DMS79 treated with DMSO at 0.1 percent for 48 hours (cell line): ENCODE results near the gene STXBP6.

ENCODE experiments used
- DNase-seq: peaks from one replicate; lab custom pipeline; 2025; lab: John Stamatoyannopoulos, UW

Gene STXBP6

DNA sequence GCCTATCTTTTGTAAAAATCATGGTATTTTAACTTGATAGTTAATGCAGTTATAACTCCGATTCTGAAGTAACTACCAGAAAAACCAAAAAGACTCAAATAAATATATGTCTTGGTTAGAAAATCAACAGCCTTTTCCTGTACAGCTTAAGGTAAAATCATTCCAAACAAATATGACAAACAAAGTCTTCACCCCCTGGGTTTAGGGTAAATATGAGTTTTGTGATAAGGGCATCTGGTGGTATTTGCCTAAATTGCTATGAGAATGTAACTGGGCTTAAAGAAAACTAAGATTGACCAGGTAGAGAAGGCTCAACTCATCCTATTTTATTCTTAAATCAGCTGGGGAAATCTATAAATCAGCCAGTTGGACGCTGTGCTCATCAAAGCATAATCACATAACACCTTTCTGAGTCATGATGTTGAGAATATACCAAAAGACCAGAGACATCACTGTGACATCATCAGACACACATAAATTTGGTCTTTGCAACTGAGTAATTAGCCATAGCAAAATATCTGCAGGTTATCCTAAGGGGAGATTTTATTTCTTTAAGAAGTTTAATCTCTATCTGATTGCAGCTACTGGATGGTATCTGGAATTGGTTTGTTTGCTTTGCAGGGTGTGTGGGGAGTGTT, 133.9 kb downstream of the STXBP6 start:
- no peak for DNase-seq

DNA sequence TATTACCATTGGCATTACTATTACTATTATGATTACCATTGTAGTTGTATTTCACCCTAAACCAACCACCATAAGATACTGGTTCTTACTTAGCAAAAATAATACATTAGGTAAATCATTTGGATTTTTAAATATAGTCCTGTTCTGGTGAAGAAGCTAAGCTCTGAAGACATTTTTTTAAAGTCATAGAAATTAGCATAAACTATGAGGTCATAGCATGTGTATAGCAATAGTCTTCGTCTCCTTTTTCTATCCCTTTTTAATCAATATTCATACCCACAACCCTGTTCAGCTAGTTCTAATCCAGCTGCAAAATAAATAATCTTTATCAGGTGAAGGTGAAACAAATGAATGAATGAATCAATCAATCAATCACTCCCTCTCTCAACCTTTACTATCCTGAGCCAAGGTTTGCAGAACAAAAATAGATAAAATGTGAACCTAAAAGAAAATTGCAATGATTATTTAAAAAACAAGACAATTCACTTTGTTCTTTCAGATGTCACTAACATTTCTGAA, 134.5 kb downstream of the STXBP6 start:
- no peak for DNase-seq

DNA sequence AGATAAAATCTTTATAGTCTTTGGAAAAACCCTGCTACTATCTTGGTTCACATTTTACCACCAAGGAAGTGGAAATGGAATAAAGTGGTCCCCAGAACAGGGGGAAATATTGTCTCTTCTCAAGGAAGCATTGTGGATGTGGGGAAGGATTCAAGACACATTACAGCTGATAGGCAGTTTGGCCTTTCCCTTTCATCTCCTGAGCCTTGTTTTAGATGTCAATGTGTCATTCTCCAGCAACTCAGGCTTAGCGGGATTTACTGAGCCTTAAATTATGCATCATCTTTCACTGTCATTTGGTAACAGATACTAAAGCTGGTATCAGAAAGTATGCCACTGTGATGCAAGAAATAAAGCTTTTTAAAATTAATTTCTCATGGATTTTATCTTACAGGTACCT, 136.2 kb downstream of the STXBP6 start:
- no peak for DNase-seq

DNA sequence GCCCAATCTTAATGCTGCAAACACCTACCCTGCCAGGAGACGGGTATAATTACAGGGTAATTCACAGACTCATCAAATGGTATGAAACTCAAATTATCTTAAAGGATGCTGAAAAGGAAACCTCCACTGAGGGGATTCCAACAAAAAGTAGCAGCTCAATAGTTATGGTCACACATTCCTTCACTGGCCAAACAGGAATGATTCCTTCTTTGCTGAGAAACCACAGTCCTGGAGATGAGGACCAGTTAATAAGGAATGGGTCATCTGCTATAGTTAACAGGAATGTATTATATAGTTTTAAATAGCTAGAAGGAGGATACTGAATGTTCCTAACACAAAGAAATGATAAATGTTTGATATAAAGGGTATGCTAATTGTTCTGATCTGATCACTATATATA, 136.9 kb downstream of the STXBP6 start:
- no peak for DNase-seq

- DNase-seq = peak; percentile 67
These were observed 138.4 kb downstream of the STXBP6 start for GRCh38 chr14:24911324-24912109.

DNA sequence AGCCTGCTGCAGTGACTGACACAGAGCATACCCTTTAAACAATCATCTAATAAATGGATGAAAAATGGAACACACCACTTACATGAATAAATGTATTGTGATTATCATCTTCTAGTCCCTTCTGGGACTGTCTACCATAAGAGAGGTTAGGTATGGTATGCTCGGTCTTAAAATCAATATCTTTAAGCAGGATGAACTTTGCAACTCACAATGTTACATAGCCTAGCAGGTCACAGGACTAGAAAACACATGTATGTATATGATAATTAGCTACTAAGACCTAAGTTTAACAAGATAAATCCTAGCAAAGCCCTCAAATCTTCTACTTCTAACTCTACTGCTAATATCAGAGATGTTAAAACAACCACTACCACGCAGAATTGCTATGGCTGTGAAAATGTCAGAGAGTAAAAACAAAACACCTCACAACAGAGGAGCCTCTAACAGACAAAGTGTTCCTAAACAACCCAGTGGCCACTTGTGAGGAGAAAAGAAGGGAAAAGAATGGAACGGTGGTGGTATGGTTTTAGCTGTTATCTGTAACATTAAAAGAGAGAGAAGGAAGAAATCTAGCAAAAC, 139.4 kb downstream of the STXBP6 start:
- DNase-seq = no peak

- no peak for DNase-seq
These were observed 140.2 kb downstream of the STXBP6 start for GRCh38 chr14:24909523-24910302.

DNA sequence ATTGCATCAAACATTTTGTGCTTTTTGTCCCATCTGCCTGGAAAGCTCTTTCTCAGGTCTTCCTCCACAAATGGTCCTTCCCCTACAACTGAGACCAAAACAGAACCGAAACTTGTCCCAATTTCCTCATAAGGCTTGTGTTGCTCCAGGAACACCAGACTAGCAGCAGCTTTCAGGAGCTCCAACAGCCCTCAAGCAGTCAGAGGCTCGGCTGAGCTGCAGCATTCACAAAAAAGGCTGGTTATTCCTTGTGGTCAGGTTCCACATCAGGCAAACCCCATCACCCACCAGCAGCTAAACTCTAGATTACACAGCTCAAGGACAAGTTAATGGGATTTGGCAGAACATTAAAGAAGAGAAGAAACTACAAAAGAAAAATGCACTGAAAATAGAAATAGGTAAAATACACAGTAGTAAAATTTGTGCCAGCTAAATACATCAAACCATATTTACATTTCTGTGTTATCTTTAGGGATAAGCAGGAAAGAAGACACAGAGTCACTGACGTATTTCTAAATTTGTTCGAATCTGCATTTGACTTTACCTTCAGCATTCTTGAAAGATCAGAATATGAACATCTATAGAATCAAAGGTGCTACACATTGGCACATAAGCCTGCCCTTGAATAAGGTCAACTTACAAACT, 141.2 kb downstream of the STXBP6 start:
- no peak for DNase-seq

GRCh38 chr14:24904533-24904932, 145.4 kb downstream of the STXBP6 start:
- no peak for DNase-seq

DNA sequence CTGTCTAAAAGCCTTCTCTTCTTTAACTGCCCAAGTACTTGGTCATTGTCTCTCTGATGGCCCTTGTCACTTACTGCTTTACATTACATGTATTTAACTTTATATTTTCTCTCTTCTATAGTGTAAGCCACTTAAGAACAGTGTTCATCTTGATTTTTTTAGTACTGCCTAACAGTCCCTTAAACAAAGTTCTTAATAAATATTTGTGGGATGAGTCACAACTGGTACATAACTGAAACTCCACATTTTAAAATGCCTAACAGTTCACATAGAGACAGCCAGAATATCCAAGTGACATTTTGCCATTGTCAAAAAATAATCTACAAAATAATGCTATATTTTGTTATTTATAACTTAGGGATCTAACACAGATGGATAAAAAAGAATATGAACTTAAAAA, 146.6 kb downstream of the STXBP6 start:
- no peak for DNase-seq

- no peak for DNase-seq
These were observed 149.5 kb downstream of the STXBP6 start for GRCh38 chr14:24900269-24901100.

DNA sequence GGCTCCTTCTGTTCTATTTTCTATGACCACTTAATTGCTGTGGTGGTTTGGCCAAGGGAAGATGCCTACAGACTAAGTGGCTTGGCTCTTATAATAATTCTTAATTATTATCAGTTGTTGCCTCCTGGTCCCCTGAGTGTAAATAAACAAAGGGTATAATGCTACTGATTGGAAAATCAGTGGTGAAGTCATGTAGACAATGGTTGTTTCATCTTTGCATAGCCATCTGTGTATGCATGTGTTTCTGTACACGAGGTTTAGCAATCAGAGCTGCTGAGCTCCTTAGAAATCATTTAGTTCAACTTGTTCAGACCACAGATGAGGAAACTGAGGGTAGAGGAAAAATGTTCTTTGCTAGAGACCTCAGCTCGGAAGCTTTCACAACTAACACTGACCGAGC, 152.2 kb downstream of the STXBP6 start:
- no peak for DNase-seq

DNA sequence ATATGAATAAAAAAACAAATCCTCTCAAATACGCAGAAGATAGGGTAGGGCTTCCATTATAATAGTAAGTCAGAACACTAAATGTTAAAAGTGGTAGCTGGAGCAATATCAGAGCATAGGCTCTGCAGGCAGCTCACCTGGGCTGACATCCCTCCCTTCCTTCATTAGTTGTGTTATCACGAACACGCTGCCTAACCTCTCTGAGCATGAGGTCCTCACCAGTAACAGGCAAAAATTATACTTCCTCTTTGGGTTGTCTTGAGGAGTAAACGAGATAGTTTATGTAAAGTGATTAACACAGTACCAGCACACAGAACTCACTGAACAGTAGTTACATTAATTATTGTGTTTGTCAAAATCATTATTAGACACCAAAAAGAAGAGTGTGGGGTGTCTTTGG, 154.3 kb downstream of the STXBP6 start:
- no peak for DNase-seq

DNA sequence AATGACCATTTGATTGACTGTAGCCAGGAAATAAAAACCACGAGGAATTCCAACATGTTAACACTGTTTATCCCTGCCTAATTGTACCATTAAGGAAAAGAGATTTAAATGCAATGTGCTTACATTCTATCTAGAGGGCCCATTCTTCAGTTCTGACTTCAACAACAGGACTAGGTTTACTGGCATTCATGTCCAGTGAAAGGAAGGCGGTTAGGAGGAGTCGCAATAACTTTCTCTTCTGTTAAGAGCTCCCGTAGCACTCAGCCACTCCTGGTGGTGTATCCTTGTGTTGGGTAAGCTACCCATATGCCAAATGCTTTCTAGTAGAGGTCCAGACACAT, 154.7 kb downstream of the STXBP6 start:
- no peak for DNase-seq

DNA sequence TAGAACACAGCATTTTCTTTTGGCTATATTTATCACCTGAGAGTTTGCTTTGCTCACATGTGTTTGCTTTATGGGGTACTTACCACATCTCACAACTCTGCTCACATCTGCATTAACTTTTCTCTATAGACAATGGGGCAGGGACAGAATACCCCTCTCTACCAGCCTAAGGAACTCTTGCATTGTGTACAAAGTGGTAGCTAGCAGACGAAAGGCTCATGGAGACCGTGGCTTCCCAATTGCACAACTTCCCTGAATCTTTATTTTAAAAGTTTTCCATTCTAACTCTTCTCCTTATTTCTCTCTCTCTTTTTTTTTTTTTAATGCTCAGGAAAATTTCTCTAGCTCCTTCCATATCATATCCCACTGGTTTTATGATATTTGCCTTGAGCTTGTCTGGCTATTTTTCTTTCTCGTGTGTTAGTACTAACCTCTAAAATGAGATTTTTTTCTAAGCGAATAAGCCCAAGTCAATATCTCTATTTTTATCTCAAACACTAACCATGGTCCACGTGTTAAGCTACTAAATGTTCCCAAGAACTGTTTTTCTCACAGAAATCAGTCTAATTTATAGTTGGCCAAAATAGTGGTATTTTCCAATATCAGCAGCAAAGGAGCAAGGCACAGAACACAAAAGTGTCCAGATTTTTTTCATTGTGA, 155.2 kb downstream of the STXBP6 start:
- DNase-seq = no peak

- no peak for DNase-seq
These were observed 157.4 kb downstream of the STXBP6 start for GRCh38 chr14:24892497-24893051.

- no peak for DNase-seq
These were observed 157.9 kb downstream of the STXBP6 start for GRCh38 chr14:24891987-24892496.

DNA sequence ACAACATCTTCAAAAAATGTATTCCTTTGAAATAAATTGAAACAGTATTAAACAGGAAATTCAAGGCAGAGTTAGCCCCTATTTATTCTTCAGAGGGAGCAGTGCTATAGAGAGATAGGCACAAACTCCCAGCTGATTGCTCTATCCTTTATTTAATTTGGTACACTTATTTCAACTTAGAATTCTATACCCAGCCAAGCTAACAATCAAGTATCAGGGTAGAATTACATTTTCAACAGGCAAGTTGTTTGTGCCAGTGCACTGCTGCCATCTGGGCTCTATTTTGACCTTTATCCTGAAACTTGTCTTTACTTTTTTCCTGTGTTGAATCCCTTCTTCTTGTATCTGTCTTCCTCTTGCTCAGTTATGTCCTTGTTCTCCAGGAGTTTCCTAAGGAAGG, 159.2 kb downstream of the STXBP6 start:
- DNase-seq = no peak

DNA sequence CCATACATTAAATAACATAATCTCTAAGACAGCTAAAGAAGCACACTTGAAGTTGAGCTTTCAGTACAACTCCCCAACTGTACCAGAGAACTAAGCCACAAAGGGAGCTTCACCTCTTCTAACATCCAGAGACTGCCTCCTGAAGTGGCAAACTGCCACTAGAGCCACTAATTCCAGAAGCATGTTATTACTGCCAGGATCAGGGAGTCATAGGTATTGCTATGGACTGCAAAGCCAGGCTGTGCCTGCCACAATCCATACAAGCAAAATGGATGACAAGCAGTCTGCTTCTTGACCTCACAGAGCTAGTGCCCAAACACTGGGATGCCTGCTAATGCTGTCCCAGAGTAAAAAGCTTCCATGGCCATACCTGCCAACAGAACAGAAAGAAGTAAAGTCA, 160.1 kb downstream of the STXBP6 start:
- no peak for DNase-seq

- no peak for DNase-seq
These were observed 161.4 kb downstream of the STXBP6 start for GRCh38 chr14:24888532-24888931.
